ENCODE results near the gene BHLHE41. TPM values are rescaled to one million over a fixed set of nuclear protein-coding genes. Genes with fewer than 3 reads are reported as not detected.

Gene BHLHE41
- total and polyA plus RNA-seq, 9 of the 15 experiments (the other 6 are each of a cell fraction or from before 2014, with no cell fraction given): not detected

DNA sequence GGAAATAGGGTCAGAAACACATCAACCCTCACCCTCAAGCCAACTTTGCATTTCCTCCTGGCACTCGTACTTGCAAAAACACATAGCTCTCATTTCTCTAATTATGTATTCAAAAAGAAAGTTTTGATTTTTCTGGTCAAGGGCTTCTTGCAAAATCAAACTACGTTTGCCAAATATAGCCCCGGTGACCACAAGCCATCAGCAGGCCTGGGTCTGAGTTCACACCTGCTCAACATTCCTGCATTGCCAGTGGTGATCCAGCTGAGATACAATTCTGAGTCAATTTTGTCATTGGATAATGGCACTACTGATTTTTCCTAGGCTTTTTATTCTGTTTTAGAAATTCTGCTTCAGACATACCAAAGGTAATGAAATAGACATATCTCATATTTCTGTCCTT is 10.7 kb upstream of the BHLHE41 start:
- Histone ChIP-seq H2AFZ (ENCODE audit: low read depth, low read length) (no peak overlapping the region), H3K4me2 (ENCODE audit: insufficient read depth, low read length) (no peak overlapping the region), H3K27me3 (ENCODE audit: control insufficient read depth in 2 of 2, insufficient read depth in 2 of 2, low read length in 2 of 2) (no peaks in the 10 kb centered on the region), H3K36me3 (ENCODE audit: control insufficient read depth, insufficient read depth, low read length) (no peaks in the 10 kb centered on the region), H3K79me2 (ENCODE audit: control insufficient read depth, insufficient read depth, low read length) (no peaks in the 10 kb centered on the region), H4K20me1 (replicated peaks; ENCODE audit: control insufficient read depth, insufficient read depth, low read length) (no peaks in the 10 kb centered on the region), H3K9me1 (ENCODE audit: control insufficient read depth, insufficient read depth, low read length) (no peaks in the 10 kb centered on the region), H3K4me3 (no peak overlapping the region), H3K27ac (ENCODE audit: extremely low read depth, low read depth, low read length) (no peak overlapping the region), H3K4me1 (replicated peaks in 1 of 2; ENCODE audit: control insufficient read depth in 2 of 2, insufficient read depth in 2 of 2, low read length in 2 of 2) (no peaks in the 10 kb centered on the region), H3K9ac (ENCODE audit: insufficient read depth in 1 of 2, low read depth in 2 of 2, low read length in 2 of 2) (no peak overlapping the region), H3K9me3 (replicated peaks; ENCODE audit: control insufficient read depth, insufficient read depth, low read depth, low read length) (no peaks in the 10 kb centered on the region)
- intact Hi-C loops (cut with micrococcal nuclease) (no loop called here), in situ Hi-C loops (cut with MboI) (no loop called here)
- no TSS peak for BruUV-seq (replicated peaks)
- CTCF ChIA-PET (ENCODE audit: low intra/inter-chr PET ratio): no interaction called here
- POLR2A ChIA-PET: no interaction called here
- DNase-seq (ENCODE audit: extremely low read depth in 1 of 4, low spot score in 3 of 4) (no peak), FAIRE-seq (no peak), ATAC-seq (no peak)
- 3% methylated on average over 3 of the region's 3 CpGs for WGBS (ENCODE audit: insufficient coverage, low coverage, missing lambda C conversion rate)
- no peak for TF ChIP-seq SMARCA5 (IDR thresholded peaks at IDR 0.05)
- TF ChIP-seq, protein P1, sequence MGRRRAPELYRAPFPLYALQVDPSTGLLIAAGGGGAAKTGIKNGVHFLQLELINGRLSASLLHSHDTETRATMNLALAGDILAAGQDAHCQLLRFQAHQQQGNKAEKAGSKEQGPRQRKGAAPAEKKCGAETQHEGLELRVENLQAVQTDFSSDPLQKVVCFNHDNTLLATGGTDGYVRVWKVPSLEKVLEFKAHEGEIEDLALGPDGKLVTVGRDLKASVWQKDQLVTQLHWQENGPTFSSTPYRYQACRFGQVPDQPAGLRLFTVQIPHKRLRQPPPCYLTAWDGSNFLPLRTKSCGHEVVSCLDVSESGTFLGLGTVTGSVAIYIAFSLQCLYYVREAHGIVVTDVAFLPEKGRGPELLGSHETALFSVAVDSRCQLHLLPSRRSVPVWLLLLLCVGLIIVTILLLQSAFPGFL (CRISPR knock-in tag; IDR thresholded peaks at IDR 0.05): no peak
- TF ChIP-seq, protein P2, sequence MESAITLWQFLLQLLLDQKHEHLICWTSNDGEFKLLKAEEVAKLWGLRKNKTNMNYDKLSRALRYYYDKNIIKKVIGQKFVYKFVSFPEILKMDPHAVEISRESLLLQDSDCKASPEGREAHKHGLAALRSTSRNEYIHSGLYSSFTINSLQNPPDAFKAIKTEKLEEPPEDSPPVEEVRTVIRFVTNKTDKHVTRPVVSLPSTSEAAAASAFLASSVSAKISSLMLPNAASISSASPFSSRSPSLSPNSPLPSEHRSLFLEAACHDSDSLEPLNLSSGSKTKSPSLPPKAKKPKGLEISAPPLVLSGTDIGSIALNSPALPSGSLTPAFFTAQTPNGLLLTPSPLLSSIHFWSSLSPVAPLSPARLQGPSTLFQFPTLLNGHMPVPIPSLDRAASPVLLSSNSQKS (CRISPR knock-in tag; IDR thresholded peaks at IDR 0.05): no peak
- no peak for TF ChIP-seq SAP30 (IDR thresholded peaks at IDR 0.05; ENCODE audit: borderline replicate concordance, insufficient read depth, low read depth, low read length, poor library complexity, severe bottlenecking)
- TF ChIP-seq PTTG1 (tag; IDR thresholded peaks at IDR 0.05; ENCODE audit: low read depth): no peak
- TF ChIP-seq, protein P3, sequence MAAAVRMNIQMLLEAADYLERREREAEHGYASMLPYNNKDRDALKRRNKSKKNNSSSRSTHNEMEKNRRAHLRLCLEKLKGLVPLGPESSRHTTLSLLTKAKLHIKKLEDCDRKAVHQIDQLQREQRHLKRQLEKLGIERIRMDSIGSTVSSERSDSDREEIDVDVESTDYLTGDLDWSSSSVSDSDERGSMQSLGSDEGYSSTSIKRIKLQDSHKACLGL (CRISPR knock-in tag; IDR thresholded peaks at IDR 0.05; ENCODE audit: borderline replicate concordance, poor library complexity, severe bottlenecking): no peak
- TF ChIP-seq, protein P4, sequence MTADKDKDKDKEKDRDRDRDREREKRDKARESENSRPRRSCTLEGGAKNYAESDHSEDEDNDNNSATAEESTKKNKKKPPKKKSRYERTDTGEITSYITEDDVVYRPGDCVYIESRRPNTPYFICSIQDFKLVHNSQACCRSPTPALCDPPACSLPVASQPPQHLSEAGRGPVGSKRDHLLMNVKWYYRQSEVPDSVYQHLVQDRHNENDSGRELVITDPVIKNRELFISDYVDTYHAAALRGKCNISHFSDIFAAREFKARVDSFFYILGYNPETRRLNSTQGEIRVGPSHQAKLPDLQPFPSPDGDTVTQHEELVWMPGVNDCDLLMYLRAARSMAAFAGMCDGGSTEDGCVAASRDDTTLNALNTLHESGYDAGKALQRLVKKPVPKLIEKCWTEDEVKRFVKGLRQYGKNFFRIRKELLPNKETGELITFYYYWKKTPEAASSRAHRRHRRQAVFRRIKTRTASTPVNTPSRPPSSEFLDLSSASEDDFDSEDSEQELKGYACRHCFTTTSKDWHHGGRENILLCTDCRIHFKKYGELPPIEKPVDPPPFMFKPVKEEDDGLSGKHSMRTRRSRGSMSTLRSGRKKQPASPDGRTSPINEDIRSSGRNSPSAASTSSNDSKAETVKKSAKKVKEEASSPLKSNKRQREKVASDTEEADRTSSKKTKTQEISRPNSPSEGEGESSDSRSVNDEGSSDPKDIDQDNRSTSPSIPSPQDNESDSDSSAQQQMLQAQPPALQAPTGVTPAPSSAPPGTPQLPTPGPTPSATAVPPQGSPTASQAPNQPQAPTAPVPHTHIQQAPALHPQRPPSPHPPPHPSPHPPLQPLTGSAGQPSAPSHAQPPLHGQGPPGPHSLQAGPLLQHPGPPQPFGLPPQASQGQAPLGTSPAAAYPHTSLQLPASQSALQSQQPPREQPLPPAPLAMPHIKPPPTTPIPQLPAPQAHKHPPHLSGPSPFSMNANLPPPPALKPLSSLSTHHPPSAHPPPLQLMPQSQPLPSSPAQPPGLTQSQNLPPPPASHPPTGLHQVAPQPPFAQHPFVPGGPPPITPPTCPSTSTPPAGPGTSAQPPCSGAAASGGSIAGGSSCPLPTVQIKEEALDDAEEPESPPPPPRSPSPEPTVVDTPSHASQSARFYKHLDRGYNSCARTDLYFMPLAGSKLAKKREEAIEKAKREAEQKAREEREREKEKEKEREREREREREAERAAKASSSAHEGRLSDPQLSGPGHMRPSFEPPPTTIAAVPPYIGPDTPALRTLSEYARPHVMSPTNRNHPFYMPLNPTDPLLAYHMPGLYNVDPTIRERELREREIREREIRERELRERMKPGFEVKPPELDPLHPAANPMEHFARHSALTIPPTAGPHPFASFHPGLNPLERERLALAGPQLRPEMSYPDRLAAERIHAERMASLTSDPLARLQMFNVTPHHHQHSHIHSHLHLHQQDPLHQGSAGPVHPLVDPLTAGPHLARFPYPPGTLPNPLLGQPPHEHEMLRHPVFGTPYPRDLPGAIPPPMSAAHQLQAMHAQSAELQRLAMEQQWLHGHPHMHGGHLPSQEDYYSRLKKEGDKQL (CRISPR knock-in tag; IDR thresholded peaks at IDR 0.05; ENCODE audit: borderline replicate concordance): no peak
- no peak for TF ChIP-seq ARID1B (IDR thresholded peaks at IDR 0.05)
- no peak for TF ChIP-seq ATF1 (CRISPR knock-in tag; IDR thresholded peaks at IDR 0.05)
- no peak for TF ChIP-seq ATF1 (tag; IDR thresholded peaks at IDR 0.05)
- TF ChIP-seq TAF9B (IDR thresholded peaks at IDR 0.05; ENCODE audit: partially characterized antibody): no peak
- no peak for TF ChIP-seq GTF2A2 (tag; IDR thresholded peaks at IDR 0.05)
- no peak for TF ChIP-seq HDAC3 (IDR thresholded peaks at IDR 0.05; ENCODE audit: borderline replicate concordance, partially characterized antibody)
- TF ChIP-seq ARNT (IDR thresholded peaks at IDR 0.05): no peak

Data from K562 (cell line).